HG03159 (cell line): ENCODE data around the gene CHRNA5.

Experiments used
- ATAC-seq: cut with Tn5 transposase; IDR thresholded peaks from one replicate; pipeline ENCODE4 v1.9.1; 2021; ENCODE audit warnings: mild to moderate bottlenecking, moderate library complexity; ENCODE audit not compliant: unreplicated experiment

CHRNA5 gene

DNA sequence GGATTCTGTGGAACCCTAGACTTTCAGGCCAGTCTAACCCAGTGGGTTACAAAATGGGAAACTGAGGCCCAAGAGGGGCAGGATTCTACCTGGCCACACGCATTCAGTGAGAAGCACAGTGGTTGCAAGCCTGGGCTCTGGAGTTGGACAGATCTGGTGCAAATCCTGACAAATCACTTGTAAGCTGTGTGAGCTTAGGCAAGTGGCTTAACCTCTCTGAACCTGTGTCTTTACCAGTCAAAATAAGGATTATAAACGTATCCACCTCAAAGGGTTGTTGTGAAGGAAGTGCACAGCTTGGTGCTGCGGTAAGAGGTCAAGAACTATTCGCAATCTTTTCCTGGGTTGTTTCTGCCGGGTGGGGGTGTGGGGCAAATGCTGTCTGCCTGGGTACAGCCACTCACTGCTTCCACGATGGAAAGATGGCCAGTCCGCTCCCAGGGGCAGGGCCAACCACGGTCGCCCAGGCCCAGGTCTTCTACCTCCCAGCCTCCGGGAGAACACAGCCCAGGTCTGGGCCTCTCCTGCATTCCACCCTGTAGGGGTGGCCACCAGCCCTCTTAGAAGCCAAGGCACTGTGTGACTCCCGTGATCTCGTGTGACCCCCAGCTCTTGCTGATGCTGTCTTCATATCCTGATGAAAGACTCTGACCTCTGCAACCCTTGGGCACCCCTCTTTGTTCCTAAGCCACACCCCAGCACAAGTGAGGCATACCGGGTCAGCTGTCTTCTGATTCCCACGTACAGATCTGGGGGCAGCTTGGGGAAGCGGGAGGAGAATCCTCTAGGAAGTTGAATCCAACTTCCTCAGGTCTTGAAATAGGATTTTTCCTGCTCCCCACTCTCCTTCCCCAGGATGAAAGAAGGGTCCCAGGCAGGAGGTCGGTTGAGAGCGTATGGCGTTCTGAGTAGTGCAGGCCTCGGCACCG, 54.0 kb downstream of the CHRNA5 start:
- ATAC-seq = no peak

DNA sequence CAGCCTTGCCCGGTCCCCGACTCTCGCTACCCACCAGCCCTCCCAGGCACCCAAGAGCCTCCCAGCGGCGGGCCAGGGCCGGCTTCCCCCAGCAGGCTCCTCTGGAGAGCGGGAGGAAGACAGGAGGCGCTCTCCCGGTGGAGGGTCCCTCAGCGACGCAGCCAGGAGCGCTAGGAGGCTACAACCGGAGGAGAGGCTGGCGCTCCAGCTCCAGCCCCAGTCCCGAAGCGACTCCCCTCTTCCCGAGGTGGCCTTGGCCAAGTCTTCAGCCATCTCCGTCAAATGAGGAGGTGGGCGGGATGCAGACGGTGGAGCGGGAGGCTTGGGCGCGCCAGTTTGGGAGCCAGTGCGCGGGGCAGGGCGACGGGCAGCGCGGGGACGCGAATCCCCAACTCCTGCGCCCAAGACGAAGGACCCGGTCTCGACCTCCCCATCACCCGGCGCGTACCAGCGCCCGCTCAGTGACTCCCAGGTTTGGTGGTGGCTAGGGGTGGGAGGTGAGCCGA, 54.8 kb downstream of the CHRNA5 start:
- ATAC-seq = no peak

DNA sequence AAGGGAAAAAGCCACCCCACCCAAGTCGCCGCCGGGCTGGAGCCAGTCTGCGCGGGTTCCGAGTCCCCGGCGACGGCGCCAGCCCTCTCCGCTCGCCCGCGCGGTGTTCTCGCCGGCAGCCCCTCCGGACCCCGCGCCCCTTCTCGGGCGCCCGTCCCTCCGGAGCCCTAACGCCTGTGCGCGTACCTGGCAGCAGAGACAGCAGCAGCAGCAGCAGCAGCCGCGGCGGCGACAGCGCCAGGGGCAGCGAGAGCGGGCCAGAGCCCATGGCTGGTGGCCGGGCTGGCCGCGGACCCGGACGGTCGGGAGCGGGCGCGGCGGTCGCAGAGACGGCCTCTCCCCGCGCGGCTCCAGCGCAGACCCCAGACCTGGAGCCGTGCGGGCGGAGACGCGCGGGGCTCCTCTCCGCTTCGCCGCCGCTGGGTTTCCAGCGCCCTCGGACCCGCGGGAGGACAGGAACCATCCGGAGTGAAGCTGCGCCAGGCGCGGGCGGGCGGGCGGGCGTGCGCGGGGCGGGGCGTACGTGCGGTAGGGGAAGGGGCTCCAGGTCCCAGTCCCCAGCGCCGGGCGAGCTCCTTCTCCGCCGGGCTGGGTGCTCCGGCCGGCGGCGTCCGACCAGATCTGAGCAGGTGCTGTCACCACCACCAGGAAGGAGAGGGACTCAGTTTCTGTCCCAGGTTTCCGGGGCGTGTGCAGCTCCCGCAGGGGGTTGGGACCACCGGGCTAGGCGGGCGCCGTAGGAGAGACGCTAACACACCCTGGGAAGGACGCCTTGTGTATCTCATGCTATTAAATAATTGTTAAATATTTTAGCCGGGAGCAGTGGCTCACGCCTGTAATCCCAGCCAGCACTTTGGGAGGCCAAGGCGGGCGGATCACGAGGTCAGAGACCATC, 55.5 kb downstream of the CHRNA5 start, which contains the start of gene CHRNA3:
Gene CHRNA3 (minus strand): TSS at position 470 of the 895 bp plus-strand sequence. CDS start 202 bp downstream, at position 268.
- ATAC-seq = no peak

DNA sequence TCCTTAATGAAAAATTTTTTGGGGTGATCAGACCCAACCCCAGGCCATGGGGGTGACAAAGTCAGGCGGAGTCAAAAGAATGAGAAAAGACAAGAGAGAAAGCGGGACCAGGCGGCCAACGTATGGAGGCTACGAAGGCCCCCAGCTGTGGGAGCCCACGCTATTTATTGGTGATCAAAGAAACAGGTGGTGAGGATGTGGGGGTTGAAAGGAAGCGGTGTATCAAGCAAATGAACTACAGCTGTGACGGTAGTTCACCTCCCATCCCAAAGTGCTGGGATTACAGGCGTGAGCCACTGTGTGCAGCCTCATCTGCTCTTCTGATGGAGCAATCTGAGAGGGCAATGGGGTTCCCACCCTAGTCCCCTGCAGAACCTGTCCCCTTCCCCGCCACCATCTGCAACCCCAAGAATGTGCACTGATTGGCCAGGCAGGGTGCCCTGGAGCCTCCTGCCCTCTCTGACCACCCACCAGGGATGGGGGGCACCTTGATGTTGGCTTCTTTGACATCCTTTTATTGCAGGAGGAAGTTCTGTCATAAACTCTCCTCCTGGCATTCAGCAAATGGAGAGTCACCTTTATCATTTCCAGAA, 56.6 kb downstream of the CHRNA5 start:
- no peak for ATAC-seq

DNA sequence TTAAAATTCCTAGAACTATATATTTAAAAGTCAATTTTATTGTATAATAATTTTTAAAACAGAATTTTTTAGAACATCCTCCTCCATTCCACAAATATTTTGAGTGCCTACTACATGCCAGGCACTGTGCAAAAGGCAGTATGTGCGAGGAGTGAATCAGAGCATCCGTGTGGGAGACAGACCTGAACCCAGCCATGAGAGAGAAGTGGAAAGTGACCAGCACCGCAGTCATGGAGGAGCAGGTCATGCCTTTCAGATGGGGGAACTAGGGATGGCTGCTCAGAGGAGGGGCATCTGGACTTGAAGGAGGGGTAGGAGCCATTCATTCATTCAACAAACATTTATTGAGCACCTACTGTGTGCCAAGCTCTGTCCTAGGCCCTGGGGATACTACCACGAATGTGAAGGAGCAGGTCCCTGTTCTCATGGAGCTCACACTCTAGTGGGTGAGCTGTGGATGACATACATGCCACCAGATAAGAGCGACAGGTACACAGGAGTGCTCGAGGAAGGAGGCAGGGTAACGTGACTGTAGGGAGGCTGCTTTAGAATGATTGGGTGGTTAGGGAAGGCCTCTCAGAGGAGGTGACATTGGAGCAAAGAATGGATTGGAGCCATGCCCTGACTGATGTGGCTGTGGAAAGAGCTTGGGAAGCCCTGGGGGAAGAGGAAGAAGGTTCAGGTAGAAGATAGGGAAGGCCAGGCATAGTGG, 58.6 kb downstream of the CHRNA5 start:
- ATAC-seq = no peak

DNA sequence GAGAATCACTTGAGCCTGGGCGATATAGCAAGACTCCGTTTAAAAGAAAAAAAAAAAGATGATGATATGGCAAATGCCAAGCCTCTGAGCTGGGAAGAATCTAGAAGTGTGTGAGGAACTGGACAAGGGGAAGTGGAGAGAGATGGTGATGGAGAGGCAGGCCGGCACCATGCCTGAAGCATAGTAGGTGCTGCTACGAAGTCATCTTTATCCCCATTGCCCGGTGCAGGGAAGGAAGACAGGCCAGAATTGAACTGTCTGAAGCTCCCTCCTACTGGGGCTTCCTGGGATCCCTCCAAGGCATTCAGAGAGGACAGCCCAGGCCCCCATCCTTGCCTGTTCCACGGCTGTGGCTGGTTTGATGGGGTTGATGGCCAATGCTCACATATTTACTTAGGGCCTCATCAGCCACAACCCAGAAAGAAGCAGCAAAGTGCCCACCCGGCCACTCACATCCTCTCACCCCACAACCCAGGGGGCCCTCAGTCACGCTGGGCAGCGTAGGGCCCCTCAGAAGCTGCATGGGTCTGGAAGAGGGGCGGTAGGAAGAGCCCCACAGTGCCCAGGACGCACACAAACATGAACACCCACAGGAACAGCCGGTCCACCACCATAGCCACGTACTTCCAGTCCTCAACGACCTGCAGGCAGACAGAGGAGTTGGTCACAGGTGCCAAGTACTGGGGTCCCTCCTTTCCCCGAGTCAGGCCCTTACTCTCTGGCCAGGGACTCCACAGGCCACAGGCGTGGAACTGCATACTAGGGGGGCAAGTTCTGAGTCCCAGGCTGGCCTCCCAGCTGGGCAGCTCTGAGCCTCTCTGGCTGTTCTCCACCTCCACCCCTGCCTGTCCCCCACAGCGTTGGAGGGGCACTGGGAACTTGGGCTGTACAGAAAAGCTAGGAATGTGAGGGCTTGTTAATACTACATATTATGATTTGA, 59.6 kb downstream of the CHRNA5 start:
- no peak for ATAC-seq

DNA sequence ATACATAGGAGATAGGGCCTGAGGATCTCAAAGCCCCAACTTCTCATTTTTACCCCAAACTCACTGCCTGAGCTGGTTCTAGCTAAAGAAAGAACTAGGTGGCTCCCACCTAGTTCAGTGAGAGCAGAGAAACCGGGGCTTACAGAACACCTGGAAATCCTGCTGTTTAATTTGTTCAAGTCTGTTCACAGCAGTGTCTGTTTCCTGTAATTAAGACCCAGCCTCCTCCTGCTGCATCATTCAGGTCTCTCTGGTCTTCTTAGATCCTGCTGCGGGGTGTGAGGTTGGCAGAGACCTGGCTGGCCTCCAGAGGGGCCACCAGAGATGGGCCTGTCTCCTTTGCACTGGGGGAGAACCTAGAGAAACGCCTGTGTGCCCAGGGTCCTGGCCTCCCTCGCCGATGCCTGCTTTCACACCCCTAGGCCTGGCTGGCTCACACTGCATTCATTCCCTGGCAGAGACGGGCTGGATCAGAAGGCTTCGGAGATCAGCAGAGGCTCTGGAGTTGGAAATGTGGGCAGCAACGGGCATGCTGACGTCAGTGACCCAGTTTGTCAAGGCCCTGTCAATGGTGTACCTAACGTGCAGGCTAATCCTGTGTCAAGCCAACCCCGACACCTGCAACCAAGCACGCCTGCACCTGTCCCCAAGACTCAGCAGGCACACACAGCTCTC, 60.4 kb downstream of the CHRNA5 start:
- no peak for ATAC-seq

DNA sequence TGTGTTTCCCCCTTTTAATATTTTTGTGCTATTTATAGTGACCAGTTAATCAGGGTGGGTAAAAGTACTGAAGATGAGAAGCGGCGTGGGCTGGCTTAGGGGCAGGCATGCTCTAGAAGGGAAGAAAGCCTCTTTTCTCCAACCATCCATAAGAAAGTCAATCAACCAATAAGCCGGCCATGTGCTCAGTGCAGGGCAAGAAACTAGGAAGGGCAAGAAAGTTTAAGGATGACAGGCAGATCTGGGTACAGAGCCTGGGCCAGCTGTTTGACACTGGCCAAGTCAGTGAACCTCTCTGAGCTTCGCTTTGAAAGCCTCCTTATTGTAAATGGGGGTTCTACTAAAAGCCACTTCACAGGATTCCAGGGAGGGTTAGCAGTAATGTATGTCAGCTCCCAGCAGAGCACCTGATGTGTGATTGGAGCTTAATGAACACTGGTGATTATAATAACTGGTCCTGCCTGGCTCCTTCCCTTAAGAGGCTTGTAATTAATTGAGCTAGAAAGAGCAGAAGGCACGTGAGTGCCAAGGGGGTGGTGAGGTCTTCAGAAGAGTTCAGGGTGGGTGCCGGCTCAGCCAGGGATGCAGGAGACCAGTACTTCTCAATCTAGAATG, 61.2 kb downstream of the CHRNA5 start:
- no peak for ATAC-seq

DNA sequence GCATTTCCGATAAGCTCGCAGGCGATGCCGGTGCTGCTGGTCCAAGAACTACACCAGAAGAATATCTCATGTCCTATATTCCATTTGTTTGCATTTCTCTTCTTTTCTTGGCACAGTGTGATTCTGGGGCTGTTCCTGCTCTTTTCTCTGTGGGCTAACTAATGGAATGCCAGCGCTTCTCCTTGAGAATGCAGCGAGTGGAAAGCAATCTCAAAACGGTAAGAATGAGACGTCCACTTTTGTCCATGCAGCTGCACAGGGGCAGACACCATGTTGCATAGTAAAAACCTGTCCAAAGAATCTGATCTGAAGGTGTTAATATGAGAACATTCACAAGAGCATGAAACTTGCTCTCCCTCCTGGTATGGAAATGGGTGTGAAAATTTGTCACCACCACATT, 62.0 kb downstream of the CHRNA5 start:
- ATAC-seq = no peak

DNA sequence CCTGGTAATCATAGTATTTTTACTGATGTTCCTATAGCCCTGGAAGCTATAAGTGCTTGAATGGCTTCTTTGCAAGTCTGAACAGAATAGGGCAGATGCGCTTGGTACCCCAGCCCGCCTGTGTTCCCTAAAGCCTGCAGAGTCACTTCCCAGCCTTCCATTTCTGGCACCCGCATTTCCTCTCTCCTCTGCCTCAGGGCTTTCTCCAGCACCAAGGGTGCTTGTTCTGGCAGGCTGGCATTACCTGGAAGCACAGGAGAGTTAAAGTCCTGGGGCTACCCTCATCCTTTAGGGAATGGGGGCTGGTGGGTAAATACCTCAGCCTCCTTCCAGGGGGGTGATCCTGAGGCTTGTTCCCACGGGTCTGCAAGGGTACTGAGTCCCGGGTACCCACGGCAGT, 62.9 kb downstream of the CHRNA5 start:
- no peak for ATAC-seq

DNA sequence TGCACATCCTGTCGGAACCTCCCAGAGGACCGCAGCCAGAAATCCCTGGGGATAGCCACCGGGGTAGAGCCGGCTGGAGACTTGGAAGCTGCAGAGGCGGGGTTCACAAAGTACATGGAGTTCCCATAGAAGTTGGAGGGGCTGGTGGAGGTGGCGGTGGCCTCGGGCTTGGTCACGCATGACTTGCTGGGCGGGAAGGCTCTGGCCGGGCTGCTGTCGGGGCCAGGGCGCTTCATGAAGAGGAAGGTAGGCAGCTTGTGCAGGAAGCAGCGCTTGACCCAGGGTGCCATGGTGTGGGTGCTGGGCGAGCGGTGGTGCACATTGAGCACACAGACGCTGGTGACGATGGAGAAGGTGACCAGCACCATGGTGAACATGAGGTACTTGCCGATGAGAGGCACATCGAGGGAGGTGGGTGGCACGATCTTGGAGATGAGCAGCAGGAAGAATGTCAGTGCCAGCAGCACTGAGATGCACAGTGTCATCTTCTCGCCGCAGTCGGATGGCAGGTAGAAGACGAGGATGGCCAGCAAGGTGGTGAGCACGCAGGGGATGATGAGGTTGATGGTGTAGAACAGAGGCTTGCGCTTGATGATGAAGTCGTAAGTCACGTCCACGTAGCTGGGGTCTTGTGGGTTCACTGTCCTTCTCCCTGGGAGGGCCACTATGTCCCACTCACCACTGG, 63.9 kb downstream of the CHRNA5 start:
- ATAC-seq = no peak

DNA sequence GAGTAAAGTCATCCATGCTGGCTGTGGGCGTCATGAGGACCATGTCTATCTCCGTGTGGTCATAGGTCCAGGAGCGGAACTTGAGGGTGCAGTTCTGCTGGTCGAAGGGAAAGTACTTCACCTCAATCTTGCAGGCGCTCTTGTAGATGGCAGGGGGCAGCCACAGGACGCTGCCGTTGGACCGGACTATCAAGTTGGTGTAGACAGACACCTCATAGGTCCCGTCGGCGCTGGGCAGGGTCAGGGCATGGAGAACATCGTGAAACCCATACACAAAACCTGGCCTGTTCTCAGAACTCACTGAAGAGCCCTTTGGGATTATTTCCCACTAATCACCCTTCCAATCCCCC, 64.4 kb downstream of the CHRNA5 start:
- ATAC-seq = no peak

DNA sequence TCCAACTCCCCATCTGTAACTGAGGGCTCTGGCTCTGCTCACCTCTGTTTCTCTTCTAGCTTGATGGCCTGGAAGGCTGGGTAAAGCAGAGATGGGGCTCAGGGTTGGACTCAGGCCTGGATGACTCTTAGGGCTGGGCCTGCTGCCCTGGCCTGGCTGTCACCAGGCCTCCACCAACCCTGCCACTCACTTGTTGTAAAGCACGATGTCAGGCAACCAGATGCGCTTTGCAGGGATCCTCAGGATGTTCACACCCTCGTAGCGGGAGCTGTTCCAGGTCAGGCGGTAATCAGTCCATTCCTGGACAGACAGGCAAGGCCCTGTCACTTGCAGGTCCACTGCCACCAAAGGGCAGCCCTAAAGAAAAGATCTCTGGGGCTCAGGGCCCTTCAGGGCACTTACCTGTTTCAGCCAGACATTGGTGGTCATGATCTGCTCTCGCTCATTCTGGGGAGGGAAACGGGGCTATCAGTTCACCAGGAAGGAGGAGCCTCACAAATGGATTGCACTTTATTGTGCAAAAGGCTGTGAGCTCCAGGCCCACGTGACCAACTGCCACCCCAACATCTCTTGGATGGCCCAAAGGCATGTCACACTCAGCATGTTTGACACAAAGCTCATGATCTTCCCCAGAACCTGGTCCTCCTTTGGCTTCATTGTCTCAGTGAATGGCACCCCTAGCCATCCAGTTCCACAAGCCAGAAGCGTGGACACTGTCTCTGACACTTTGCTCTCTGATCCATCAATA, 65.7 kb downstream of the CHRNA5 start:
- no peak for ATAC-seq

DNA sequence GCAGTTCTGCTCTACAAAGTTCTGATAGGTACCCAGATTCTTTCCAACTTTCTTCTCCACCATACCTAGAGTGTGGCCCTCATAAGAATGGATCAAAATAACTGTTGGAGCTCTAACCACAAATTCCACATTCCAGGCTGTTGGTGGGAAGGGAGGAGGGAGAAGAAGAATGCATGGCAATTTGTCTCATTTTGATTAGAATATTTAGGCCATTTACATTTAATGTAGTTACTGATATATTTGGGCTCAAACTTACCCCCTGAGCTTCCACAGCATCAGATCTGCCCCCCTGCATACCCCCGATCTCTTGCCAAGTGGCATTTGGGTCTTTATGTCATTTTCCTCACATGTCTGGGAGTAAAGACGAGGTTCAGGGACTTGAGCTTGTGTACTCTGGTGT, 68.0 kb downstream of the CHRNA5 start:
- no peak for ATAC-seq

DNA sequence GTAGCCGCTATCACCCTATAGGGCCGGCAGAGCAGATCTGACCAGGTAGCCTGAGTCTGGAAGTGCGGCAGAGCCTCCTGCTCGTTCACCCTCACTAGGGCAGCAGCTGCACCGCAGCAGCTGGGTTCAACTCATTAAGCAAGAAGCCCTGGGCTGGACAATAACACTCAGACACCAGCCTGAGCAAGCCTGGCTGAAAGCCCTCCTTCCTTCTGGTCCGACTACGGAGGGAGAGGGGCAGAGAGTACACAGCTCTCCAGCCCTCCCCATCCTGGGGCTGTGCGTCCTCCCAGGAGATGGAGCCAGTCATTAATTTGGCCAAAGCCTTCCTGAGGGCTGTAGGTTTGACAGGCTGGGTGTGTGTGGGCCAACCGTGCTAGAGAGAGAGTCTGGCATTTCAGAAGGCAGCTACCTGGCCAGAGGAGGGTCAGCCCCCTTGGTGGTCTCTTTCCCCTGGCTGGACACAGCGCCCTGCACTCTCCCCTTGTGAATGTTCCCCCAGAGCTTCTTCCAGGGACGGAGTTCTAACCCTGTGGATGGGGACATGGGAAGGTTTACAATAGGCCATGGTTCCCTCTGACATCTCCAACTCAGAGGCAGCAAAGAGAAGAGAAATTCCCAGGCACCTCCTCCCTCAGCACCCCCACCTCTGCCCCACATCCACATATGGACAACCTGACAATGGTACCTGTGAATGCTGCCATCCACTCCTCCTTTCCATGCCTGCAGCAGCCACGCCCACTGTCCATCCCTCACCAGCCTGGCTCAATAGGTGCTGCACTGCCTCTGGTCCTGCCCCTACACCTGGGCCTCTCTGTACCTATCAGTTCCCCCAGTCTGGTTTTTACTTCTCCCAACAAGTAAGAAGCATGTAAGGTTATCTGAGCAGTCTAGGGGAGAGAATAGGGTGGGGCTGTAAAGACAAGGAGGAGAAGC, 69.2 kb downstream of the CHRNA5 start:
- no peak for ATAC-seq

DNA sequence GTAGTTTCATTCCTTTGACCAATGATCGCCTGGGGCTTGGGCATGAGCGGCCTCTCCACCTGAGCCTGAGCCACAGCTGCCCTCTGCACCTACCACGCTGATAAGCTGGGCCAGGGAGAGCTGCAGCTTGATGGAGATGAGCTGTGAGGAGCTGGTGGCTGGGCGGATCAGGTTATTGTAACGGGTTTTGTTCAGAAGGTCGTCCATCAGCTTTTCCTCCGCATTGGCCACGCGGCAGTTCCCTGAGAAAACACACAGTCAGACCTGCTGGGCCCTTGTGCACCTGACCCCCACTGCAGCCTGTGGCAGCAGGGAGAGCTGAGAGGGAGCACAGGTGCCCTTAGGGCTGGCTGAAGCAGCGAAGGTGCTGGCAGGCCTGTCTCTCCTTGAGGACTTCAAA, 70.0 kb downstream of the CHRNA5 start:
- no peak for ATAC-seq
